ENCODE data around the gene BEST2.

The BEST2 gene

GRCh38 chr19:12769689-12770088, 18.1 kb downstream of the BEST2 start:
- DNase-seq (ENCODE audit: low read depth): no peak

- DNase-seq (ENCODE audit: low read depth): no peak
Measured at GRCh38 chr19:12770922-12771321, 19.3 kb downstream of the BEST2 start.

- no peak for DNase-seq (ENCODE audit: low read depth)
Measured at GRCh38 chr19:12772323-12772722, 20.7 kb downstream of the BEST2 start.

GRCh38 chr19:12773571-12773970, 22.0 kb downstream of the BEST2 start:
- DNase-seq (ENCODE audit: low read depth): no peak

GRCh38 chr19:12774588-12775555, 23.3 kb downstream of the BEST2 start, which contains the start of gene HOOK2:
Gene HOOK2 (minus strand): TSS chr19:12775552. CDS start chr19:12775449, 103 bp downstream.
- no peak for DNase-seq (ENCODE audit: low read depth)

- no peak for DNase-seq (ENCODE audit: low read depth)
Measured at GRCh38 chr19:12777217-12778016, 25.8 kb downstream of the BEST2 start.

- DNase-seq (ENCODE audit: low read depth): no peak
Measured at GRCh38 chr19:12778017-12778904, 26.7 kb downstream of the BEST2 start.

- no peak for DNase-seq (ENCODE audit: low read depth)
Measured at GRCh38 chr19:12778905-12779161, 27.2 kb downstream of the BEST2 start.

- DNase-seq (ENCODE audit: low read depth): no peak
Measured at GRCh38 chr19:12779162-12779993, 27.8 kb downstream of the BEST2 start.

GRCh38 chr19:12782174-12782423, 30.5 kb downstream of the BEST2 start:
- DNase-seq (ENCODE audit: low read depth): no peak

GRCh38 chr19:12782424-12783290, 31.1 kb downstream of the BEST2 start:
- no peak for DNase-seq (ENCODE audit: low read depth)

GRCh38 chr19:12783291-12783848, 31.8 kb downstream of the BEST2 start:
- DNase-seq (ENCODE audit: low read depth): no peak

GRCh38 chr19:12783849-12784393, 32.3 kb downstream of the BEST2 start:
- no peak for DNase-seq (ENCODE audit: low read depth)

- no peak for DNase-seq (ENCODE audit: low read depth)
Measured at GRCh38 chr19:12784394-12784870, 32.8 kb downstream of the BEST2 start.

GRCh38 chr19:12784871-12785430, 33.4 kb downstream of the BEST2 start:
- no peak for DNase-seq (ENCODE audit: low read depth)

- DNase-seq (ENCODE audit: low read depth): no peak
Measured at GRCh38 chr19:12785431-12786031, 33.9 kb downstream of the BEST2 start.

GRCh38 chr19:12786141-12786870, 34.7 kb downstream of the BEST2 start:
- DNase-seq (ENCODE audit: low read depth): no peak

GRCh38 chr19:12786952-12787351, 35.4 kb downstream of the BEST2 start:
- DNase-seq (ENCODE audit: low read depth): no peak

All from non-pigmented ciliary epithelial cell (primary cell).